T-helper 9 cell (primary cell): ENCODE measurements around the gene TUNAR.

Experiments used
- DNase-seq: peaks from one replicate; pipeline ENCODE4 v3.0.0-alpha.2; 2020
- total RNA-seq, 2 donors: gene quantifications; one replicate each; lab custom pipeline; 2026; lab: John Stamatoyannopoulos, UW

The TUNAR gene
- total RNA-seq = 0 to 0.07 reads per million in 2 donors

DNA sequence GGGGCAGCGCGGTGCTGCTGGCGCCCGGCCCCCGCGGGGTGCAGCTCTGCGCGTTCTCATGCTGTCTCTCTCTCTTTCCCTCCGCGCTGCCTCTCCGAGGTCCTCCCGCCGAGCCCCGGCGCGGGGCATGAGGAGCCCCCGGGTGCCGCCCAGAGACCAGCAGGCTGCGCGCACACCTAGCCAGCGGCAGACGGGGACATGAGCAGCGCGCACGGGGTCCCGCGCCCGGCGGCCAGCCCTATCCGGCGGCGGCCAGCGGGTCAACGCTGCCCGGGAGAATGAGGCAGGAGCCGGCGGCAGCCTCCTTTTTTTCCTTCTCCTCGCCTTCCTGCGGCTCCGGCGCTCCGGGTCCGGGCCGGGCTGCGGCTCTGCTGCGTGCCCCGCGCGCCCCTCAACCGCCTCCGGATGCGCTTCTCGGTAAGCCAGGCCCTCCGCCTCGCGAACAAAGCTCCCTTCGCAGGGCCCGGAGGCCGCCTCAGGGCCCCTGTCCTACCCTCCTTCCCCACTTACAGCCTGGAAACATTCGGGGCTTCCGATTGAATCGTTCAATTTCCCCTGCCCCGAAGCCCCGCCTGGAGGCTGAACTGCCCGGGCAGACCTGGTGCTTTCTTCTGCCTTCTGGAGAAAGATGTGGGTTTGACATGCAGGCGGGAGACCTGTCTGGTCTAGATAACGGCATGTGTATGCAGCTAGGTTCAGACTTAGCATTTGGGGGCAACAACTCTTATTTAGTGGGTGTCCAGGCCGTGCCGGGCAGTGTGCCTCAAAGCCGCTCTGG lies at the start of gene TUNAR:
TSS of gene TUNAR (plus strand) at position 72 of the 778 bp plus-strand sequence.
- DNase-seq = no peak

DNA sequence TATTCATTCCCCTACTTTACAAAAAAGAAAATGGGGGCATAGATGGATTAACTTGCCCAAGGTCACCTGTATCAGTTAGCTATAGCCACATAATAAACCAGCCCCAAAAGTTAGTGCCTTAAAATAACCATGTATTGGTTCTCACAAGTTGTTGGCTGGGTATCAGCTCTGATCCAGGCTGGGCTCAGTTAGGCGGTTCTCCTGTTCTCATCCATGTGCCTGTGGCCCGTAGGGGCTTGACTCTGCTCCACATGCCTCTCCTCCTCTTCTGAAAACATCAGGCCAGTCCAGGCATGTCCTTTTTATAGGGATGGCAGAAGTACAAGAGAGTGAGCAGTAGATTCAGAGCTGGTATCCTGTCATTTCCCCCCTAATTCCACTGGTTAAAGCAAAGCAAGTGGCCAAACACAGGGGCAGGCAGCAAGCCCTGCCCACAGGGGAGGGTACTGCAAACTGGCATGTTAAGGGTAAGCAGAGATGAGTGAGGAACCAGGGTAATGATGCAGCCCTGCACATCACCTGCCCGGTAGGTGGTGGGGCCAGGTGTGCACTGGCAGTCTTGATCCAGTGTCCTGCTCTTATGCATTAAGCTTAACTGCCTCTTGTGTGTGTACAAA lies 47.9 kb upstream of the TUNAR start:
- DNase-seq = no peak

DNA sequence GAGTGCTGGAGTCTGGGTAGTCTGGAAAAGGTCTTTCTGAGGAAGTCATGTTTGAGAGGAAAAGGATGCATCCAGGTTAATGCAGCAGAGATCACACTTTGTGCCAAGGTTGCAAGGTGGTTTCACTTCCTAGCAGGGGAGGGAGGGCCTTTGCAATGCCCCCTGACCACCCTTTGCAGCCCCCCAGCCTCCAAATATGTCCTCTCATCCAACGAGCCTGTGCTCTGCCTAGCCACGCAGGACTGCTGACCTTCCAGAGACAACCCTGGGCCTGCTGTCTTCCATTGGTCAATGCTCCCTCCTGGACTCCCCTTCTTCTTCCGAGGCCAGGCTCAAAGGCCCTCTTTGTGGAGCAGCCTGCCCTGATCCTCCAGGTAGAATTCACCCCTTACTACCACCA lies 47.3 kb upstream of the TUNAR start:
- no peak for DNase-seq

DNA sequence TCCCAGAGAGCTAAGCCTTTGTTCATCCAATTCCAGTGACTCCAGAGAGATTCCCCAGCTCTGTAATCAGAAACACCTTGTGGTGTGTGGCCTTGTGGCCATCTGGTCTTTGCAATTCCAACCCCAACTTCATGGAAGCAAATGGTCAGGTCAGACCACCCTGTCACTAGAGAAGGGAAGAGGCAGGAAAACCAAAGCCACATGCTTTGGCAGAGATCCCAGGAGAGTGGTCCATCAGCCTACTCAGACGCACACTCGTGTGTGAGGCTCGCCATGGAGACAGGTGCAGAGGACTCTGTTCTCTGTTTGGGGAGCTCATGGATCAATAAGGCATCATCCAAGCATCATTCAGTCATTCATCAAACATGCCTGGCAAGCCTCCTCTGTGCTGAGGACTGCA lies 46.2 kb upstream of the TUNAR start:
- DNase-seq = no peak

DNA sequence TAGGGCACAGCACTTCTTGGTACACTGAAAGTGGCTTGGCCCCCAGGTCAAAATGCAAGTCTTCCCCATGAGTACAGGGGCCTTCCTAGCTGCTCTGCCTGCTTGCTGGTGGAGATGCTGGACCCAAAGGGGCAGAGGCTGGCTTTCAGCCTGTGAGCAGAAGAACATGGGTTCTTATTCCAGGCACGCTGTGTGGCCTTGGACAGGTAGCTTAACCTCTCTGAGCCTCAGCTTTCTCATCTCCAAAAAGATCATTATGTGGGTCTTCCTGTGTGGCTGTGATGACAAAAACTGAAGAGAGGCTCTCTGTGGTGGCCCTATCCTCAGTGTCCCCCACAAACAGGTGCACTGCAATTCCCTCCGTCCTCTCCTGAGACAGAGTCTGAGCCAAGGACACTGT lies 45.6 kb upstream of the TUNAR start:
- DNase-seq = no peak

DNA sequence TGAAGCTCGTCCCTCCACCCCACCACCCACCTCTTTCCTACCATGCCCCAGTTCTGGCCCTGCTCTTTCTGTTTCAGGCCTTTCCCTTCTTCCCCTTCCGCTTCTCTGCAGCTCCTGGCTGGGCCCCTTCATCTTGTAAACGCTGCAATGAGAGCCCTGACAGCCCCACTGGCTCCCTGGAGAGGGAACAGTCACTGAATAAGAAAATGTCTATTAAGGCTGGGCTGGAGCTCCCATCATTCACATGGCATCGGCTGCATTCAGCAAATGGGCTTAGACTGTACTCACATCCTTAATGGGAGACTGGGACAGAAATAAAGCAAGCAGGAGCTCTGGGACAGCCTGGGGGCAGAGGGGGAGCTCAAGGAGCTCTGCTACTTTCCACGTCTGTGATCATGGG lies 45.2 kb upstream of the TUNAR start:
- DNase-seq = no peak

DNA sequence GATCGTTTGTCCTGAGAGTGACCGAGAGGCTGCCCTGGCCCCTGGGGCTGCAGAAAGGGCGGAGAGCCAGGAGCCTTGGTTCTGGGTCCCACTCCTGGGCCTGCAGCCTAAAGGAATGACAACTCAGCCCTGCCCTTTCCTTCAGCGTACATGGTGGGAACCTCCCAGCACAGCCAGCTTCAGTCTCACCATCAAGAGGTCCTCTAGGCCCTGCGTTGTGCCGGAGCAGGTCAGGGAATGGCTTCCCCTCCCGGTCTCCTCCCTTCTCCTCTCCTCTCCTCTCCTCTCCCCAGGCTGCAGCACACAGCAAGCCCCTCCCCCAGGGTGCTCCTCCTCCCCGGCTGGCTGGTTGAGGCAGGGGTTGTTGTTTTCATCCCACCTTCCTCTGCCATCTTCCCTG lies 44.6 kb upstream of the TUNAR start:
- no peak for DNase-seq

DNA sequence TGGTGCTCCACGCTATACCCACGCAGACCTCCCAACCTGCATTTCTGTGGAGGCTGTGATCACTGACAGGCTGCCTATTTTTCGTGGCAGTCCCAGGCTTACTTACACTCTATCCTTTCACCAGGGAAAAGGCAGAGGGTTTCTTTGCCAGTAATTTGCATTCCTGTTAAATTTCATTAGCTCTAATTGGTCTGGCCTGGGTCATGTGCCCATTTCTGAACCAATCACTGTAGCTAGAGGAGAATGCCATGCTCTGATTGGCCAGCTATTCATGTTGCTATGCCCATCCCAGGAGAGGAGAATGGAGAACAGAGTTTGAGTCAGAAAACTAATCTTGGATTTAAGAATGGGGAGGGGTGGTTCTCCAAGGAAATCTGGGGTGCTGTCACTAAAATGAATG lies 43.2 kb upstream of the TUNAR start:
- DNase-seq = no peak

DNA sequence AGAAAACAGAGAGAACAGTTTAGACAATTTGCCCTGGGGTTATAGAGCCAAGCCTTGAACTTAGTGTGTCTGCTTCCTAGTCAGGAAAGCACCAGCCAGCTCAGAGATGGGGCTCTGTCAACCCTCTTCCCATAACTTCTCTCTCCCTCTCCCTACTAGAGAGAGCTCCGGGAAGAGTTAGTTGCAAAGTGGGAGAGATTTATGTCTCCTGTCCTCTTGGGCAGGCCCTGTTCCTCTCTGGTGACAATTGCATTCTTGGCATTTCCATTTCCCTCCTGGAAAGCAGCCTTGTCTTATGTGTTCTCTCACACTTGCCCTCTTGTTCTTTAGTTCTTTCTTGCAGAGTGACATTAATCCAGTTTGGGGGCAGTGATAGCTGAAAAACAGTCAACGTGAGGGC lies 42.1 kb upstream of the TUNAR start:
- no peak for DNase-seq

DNA sequence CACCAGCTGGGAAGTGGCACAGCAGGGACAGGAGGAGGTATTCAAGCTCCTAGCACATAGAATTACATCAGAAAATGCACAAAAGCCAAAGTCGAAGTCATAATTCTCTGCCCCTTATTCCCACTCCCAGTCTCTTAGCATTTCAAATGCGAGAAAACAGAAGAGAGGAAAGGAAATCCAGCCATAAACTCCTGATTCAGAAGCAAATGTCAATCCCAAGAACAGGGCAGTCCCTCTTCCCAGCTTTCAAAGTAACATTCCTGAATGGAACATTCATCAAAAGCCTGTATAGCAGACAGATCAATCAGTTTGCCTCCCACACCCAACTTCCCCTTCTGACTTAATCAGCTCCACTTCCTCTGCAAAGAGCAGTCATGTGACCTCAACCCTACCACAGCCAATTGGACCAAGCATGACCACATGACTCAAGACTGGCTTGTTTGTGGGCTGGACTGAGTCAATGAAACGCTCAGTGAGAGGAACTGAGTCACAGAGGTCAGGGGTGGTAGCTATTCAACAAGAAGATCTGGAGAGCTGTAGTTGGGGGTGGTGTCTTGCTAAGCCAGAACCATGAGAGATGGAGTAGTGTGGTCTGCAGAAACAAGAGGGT lies 41.4 kb upstream of the TUNAR start:
- DNase-seq = no peak

DNA sequence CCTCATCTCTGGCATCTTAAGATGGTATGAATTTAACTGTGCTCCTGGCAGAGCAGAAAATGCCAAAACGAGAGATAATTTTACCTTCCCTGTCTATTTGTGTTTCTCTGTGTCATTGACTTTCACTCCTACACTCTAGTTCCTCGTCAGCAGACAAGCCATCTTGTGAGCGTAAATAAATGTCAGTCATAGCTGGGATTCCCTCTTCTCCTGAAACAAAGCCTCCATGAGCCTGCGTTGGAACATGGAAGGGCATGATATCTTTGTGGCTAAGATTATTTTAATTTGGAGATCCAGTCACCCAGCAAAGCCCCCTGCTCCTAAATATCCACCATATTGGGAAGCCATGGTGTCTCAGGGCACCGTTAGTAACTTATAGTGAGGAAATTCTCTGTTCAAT lies 37.8 kb upstream of the TUNAR start:
- DNase-seq = no peak

DNA sequence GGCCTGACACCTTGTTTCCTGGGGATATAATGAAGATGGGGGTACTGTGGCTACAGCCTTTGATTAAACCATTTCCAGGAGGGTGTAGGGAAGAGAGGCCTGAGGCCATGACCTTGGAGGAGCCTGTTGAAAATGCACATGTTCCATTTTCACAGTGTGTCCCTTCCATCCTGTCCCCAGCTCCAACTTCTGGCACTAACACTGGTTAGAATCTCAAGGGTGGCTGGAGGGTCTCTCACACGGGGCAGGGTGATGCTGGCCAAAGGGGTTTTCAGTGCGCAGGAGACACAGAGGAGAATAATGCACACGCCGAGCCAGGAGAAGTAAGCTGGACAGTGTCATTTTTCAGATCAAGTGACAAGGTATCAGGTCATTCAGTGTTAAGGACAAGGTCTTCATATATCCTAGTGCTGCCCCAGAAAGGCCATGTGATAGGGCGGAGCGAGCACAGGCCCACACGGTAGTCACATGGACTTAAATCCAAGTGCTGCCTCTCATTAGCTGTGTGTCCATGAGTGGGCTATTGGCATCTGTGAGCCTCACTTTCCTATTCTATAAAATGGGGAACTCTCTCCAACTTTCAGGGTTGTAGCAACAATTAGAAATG lies 36.4 kb upstream of the TUNAR start:
- DNase-seq = no peak

DNA sequence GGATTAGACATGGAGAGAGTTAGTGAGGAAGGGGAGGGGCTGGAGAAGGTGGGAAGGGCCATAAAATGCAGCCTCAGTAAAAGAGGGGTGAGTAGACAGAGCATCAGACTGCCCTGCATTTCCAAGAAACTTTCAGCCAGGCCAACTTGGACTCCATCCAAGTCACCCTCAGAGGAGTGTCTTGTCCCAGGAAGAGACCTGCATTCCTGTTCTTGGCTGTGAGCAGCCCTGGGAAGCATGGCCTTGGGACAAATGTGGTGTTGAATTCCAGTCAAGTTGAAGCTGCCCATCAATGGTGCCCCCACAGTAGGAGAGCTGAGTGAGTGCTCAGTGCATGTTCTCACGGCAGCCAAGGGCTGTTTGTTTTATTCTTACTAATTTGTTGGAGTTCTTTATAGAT lies 35.0 kb upstream of the TUNAR start:
- DNase-seq = no peak

DNA sequence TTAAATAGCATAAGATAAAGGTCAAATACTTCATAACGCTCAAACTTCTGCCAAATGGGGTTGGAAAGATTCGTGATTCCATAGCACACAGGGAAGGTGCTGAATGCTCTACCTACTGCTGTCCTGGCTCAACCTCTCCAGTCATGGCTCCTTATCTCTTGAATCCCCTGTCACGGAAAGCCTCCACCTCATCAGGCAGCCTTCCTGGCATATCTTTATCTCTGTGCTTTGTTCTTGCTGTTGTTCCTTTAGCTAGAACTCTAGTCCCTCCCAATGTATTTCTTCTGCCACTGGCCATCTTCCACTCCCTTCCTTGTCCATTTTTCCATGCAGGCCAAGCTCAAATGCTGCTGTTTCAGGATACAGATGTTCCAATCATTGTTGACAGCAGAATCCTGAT lies 26.9 kb upstream of the TUNAR start:
- DNase-seq = no peak

DNA sequence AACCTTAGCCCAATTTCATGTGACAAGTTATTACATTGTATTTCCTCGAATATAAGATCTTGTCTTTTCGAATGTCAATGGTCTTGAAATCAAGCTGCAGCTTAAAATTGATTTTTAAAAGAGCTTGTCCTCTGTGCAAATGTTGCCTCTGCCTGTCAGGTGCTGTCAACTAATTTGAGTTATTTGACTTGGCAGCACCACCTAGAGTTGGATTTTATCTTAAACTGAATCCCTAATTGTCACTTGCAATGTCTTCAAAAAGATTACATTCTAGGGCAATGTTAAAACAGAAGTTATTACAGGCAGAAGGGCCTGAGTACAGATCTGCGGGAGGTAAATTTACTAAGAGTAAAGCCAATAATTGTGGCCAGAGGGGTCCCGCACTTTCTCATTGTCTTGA lies 26.2 kb upstream of the TUNAR start:
- no peak for DNase-seq

DNA sequence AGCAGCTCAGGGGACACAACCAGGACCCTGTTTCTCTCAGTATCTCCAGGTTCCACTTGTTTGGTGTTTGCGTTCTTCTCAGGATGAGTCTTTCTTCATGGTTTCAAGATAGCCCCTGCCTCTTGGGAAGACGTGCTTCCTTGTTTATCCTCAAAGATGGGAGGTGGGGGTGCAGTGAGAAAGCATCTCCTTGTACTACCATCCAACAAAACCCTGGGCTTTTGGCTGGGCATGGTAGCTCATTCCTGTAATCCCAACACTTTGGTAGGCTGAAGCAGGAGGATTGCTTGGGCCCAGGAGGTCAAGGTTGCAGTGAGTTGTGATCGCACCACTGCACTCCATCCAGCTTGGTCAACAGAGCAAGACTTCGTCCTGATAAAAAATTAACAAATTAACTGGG lies 21.0 kb upstream of the TUNAR start:
- DNase-seq = no peak

DNA sequence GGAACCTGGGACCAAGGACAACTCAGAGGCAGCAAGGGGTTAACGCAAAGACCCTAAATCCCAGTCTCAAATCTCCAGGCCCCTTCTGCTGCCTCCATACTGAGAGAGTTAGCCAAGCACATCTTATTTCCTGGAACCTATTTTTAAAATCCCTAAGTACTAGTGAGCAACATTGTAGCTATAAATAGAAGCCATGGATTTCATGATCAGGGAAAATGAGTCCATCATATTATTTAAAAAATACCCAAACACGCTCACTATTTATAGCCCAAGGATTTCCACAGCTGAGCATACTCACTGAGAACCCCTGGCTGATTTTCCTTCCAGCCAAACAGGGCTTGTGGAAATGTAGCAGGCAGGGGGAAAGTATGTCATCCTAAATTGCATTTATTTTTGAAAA lies 19.4 kb upstream of the TUNAR start:
- DNase-seq = no peak

DNA sequence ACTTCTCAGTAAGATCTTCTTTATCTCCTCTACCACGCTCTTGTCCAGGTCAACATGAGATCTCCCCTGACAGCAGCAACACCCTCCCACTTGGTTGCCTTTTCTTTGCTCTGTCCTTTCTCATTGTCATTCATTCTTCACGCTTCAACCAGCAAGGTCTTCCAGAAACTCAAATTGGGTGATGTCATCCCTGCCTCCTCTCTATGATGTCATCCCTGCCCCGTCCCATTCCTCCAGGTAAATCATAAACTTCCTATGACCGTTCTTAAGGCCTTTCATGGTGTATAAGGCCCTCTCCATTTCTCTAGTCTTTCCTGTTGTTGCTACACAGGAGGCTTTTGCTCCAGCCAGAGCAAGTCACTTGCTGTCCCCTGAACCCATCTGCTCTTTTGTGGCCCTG lies 17.7 kb upstream of the TUNAR start:
- DNase-seq = no peak

DNA sequence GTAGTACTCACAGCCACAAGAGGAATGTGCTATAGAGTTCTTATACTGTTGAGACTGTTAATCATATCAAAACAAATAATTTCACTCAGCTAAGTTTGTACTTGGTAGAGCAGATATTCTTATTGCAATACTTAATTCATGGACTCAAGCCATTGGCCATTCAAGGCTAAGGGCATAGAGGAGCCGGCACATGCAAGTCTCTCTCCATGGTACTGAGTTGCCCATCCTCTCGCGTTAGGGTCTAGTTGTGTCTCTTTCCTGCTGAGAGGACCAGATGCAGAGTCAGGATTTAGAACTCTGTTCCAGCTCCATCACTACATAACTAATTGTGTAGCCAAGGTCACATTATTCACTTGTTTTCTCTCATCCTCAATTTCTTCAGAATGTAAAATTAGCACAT lies 14.4 kb upstream of the TUNAR start:
- DNase-seq = no peak

DNA sequence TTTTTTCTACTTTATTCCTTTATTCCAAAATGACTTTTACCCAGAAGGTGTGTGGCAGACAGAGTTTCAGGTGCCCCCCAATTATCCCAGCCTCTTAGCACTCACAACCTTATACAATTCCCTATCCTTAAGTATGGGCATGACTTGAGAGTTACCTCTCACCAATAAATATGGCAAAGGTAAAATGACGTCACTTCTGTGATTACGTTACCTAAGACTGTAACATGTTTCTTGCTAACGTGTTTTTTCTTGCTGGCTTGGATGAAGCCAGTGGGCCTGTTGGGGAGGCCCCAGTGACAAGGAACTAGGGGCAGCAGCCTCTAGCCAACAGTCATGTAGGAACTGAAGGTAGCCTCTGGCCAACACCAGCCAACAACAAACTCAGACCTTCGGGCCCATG lies 13.3 kb upstream of the TUNAR start:
- DNase-seq = no peak

DNA sequence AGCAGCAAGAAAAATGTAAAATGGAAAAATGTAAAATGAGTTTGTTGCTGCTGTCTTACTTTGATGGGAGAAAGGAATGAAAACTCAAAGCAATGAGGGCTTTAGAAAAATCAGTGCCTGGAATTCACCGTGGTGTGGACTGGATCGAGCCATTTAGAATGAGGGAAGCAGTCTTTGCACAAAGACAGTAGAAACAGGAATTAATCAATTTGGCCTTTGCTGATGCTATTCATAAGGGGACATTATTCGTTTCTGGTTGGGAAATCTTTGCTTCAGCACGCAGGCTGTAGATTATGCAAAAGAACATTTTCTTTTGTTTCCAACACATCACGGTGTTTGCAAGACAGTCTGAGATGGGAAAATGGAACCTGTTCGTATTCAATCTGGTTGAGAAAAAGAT lies 6.9 kb upstream of the TUNAR start:
- no peak for DNase-seq

DNA sequence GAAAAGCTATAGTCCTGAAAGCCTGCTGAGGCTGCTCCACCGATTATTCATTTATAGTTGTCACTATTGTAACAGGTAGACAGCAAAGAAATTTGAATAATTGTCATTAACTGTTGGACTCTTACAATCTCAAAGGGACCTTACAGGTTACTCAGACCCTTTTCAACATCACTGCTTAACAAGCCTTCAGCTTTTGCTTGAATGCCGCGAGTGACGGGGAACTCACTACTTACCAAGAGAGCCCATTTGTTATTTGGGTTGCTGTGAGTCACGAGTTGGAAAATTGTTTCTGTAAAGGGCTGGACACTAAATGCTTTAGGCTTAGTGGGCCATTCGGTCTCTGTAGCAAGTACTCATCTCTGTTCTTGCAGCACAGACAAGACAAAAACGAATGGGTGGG lies 5.9 kb upstream of the TUNAR start:
- no peak for DNase-seq

DNA sequence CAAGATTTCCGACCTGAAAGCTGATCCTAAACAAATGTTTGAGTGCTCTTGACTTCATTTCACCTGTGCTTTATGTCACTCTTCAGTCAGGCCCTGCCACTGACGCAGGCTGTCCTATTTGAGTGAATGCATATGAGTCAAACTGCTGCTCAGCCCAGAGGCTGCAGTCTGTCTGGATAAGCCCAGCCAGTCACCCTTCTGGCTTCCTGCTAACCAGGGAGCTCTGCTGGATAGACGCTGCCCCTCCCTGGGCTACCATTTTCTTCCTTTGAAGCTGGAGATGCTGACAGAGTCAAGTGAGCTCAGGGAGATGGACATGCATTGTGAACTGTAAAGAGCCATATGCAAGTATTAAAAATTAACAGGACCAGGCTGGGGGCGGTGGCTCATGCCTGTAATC lies 5.1 kb upstream of the TUNAR start:
- no peak for DNase-seq

DNA sequence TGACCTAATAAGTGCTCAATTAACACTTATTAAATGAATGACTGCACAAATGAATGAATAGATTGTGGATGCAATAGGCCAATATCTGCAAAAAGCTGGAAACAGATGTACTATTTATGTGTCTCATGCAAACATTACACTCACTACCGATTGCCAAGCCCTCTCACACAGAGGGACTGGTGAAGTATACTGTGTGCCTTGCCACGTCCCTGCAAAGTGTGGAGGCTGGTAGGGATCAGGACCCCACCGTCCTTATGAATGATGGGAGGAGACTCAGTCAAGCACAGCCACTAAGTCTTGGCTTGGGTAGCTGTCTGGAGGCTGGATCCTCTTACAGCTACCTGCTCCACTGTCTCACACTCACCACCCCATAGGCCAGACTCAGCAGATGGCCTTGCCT lies 3.9 kb upstream of the TUNAR start:
- no peak for DNase-seq
